ENCODE measurements around the gene NOL9. TPM values are rescaled to one million over a fixed set of nuclear protein-coding genes. Genes with fewer than 3 reads are reported as not detected.

The NOL9 gene
- total and polyA plus RNA-seq, 2 of the 13 experiments (the other 11 are each of a cell fraction or from before 2014, with no cell fraction given): 18.0 to 24.7 TPM

- TF ChIP-seq, protein P1, sequence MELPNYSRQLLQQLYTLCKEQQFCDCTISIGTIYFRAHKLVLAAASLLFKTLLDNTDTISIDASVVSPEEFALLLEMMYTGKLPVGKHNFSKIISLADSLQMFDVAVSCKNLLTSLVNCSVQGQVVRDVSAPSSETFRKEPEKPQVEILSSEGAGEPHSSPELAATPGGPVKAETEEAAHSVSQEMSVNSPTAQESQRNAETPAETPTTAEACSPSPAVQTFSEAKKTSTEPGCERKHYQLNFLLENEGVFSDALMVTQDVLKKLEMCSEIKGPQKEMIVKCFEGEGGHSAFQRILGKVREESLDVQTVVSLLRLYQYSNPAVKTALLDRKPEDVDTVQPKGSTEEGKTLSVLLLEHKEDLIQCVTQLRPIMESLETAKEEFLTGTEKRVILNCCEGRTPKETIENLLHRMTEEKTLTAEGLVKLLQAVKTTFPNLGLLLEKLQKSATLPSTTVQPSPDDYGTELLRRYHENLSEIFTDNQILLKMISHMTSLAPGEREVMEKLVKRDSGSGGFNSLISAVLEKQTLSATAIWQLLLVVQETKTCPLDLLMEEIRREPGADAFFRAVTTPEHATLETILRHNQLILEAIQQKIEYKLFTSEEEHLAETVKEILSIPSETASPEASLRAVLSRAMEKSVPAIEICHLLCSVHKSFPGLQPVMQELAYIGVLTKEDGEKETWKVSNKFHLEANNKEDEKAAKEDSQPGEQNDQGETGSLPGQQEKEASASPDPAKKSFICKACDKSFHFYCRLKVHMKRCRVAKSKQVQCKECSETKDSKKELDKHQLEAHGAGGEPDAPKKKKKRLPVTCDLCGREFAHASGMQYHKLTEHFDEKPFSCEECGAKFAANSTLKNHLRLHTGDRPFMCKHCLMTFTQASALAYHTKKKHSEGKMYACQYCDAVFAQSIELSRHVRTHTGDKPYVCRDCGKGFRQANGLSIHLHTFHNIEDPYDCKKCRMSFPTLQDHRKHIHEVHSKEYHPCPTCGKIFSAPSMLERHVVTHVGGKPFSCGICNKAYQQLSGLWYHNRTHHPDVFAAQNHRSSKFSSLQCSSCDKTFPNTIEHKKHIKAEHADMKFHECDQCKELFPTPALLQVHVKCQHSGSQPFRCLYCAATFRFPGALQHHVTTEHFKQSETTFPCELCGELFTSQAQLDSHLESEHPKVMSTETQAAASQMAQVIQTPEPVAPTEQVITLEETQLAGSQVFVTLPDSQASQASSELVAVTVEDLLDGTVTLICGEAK (IDR thresholded peaks at IDR 0.05): no peak
- TF ChIP-seq, protein P1 (CRISPR knock-in tag; IDR thresholded peaks at IDR 0.05): peak; percentile 71; the same call in 1 of the 2 replicates
- TF ChIP-seq FOXJ3 (CRISPR knock-in tag; IDR thresholded peaks at IDR 0.05; ENCODE audit: borderline replicate concordance) (peak; percentile 65; the same call in 1 of the 2 replicates), NFKBIZ (CRISPR knock-in tag; IDR thresholded peaks at IDR 0.05) (0 out of 2 replicates have a peak, but pooled peaks have one; percentile 33), PBX2 (CRISPR knock-in tag; IDR thresholded peaks at IDR 0.05) (no peak), MNT (IDR thresholded peaks at IDR 0.05) (0 out of 2 replicates have a peak, but pooled peaks have one; percentile 15), MED13 (CRISPR knock-in tag; IDR thresholded peaks at IDR 0.05) (no peak), TRIM24 (CRISPR knock-in tag; IDR thresholded peaks at IDR 0.05) (no peak), CBFB (CRISPR knock-in tag; IDR thresholded peaks at IDR 0.05) (0 out of 2 replicates have a peak, but pooled peaks have one; percentile 52), ZFY (CRISPR knock-in tag; IDR thresholded peaks at IDR 0.05) (no peak; the same call in 1 of the 2 replicates), ZNF33A (CRISPR knock-in tag; IDR thresholded peaks at IDR 0.05; ENCODE audit: borderline replicate concordance) (no peak), KDM5B (CRISPR knock-in tag; IDR thresholded peaks at IDR 0.05; ENCODE audit: borderline replicate concordance) (no peak), ZNF251 (CRISPR knock-in tag; IDR thresholded peaks at IDR 0.05) (no peak), SPEN (CRISPR knock-in tag; IDR thresholded peaks at IDR 0.05; ENCODE audit: low read depth) (peak; percentile 62; the same call in 1 of the 2 replicates)
- TF ChIP-seq, protein P2, sequence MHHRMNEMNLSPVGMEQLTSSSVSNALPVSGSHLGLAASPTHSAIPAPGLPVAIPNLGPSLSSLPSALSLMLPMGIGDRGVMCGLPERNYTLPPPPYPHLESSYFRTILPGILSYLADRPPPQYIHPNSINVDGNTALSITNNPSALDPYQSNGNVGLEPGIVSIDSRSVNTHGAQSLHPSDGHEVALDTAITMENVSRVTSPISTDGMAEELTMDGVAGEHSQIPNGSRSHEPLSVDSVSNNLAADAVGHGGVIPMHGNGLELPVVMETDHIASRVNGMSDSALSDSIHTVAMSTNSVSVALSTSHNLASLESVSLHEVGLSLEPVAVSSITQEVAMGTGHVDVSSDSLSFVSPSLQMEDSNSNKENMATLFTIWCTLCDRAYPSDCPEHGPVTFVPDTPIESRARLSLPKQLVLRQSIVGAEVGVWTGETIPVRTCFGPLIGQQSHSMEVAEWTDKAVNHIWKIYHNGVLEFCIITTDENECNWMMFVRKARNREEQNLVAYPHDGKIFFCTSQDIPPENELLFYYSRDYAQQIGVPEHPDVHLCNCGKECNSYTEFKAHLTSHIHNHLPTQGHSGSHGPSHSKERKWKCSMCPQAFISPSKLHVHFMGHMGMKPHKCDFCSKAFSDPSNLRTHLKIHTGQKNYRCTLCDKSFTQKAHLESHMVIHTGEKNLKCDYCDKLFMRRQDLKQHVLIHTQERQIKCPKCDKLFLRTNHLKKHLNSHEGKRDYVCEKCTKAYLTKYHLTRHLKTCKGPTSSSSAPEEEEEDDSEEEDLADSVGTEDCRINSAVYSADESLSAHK (CRISPR knock-in tag; IDR thresholded peaks at IDR 0.05; ENCODE audit: borderline replicate concordance): no peak
- TF ChIP-seq, protein P3, sequence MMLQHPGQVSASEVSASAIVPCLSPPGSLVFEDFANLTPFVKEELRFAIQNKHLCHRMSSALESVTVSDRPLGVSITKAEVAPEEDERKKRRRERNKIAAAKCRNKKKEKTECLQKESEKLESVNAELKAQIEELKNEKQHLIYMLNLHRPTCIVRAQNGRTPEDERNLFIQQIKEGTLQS (CRISPR knock-in tag; IDR thresholded peaks at IDR 0.05): 0 out of 2 replicates have a peak, but pooled peaks have one; percentile 10
These were observed 28.1 kb upstream of the NOL9 start (continued) for GRCh38 chr1:6582370-6582769.
